NCI-H2196 treated with DMSO at 0.1 percent for 48 hours (cell line): Measurements from ENCODE around the gene DNASE1L2.
A peak's percentile ranks its signal among the peaks of the same experiment; 100 is the strongest.

Experiments
- DNase-seq: peaks from one replicate; lab custom pipeline; 2025; ENCODE audit not compliant: unreplicated experiment; lab: John Stamatoyannopoulos, UW

DNASE1L2 gene

DNA sequence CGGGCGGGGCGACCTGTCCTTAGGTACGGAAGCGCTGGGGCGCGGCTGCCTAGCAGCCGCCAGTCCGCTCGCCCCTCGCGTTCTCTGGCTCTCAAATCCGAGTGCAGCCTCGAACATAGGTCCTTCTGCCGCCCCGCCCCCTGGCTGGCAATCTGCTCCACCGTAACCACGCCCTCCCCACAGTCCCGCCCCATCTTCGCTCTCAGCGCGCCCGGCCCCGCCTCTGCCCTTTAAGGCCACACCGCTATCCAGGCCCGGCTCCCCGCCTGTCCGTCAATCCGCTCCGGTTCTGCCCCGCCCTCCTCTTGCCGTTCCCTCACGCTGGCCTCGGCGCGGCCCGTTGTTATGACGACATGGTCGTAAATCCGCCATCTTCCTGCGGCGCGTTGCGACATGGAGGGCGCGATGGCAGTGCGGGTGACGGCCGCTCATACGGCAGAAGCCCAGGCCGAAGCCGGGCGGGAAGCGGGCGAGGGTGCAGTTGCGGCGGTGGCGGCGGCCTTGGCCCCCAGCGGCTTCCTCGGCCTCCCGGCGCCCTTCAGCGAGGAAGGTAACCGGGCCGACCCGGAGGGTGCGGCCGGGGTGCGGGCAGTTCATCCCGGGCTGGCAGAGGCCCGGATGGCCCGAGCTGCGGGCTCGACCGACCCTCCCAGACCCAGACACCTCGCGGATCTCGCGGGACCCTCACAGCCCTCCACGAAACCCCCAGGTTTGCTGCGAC, 12.9 kb upstream of the DNASE1L2 start, which contains the start of gene E4F1:
E4F1 (plus strand) TSS at position 371 of the 721 bp plus-strand sequence; CDS start at position 394, 23 bp downstream.
- peak; percentile 99 for DNase-seq

DNA sequence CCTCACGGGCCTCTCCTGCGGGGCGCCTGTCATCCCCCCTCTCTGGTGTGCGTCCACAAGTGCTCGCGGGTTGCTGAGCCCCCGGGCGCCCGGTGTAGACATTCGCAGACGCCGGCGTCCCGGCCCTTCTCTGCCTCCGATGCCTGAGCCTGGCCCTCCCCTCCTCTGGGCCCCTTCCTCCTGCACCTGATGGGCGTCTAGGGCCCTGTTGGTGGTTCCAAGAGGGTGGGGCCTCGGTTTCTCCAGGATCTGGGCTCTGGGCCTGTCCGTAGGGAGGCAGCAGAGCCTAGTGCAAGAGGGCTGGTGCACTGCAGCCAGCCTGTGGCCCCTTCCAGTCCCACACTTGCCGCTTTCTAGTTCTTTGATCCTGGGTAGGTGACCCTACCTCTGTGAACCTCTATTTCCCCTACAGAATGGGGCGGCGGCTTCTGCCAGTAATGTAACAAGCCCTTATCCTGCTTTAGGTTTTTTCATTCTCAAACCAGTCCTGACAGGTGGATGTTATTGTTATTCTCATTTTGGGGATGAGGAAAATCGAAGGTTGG, 12.2 kb upstream of the DNASE1L2 start:
- peak; percentile 10 for DNase-seq

DNA sequence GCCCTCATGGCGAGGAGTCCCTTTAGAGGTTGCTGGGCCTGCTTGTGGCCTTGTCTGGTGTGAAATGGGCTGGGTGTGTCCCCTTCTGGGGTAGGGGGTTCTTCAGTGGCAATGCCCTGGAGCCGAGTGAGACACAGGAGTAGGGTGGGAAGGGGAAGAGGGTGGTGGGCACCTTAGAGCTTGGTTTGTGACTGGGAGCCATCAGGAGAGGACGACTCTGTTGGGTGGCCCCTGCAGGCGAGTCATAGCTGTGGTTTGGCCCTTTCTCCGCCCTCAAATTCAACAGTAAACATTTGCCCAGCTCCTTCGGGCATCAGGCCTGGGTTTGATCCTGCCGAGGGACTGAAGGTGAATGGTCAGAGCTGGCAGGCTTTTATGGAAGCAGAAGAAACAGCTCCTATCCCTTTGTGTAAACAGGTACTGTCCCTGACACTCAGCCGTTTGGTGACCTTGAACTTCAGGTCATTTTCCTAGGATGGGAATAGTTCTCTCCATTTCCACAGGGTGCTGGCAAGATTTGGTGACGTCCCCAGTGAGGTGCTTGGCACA, 9.9 kb upstream of the DNASE1L2 start:
- no peak for DNase-seq

DNA sequence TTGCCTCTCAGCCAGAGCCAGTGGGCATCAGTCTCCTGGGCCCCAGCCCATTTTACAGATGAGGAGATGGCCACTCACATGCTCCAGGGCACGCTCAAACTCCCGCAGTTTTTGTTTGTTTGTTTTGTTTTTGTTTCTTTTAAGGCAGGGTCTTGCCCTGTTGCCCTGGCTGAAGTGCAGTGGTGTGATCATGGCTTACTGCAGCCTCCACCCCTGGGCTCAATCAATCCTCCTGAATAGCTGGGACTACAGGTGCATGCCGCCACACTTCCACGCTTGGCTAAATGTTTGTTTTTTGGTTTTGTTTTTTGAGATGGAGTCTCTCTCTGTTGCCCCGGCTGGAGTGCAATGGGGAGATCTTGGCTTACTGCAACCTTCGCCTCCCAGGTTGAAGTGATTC, 9.3 kb upstream of the DNASE1L2 start:
- no peak for DNase-seq

DNA sequence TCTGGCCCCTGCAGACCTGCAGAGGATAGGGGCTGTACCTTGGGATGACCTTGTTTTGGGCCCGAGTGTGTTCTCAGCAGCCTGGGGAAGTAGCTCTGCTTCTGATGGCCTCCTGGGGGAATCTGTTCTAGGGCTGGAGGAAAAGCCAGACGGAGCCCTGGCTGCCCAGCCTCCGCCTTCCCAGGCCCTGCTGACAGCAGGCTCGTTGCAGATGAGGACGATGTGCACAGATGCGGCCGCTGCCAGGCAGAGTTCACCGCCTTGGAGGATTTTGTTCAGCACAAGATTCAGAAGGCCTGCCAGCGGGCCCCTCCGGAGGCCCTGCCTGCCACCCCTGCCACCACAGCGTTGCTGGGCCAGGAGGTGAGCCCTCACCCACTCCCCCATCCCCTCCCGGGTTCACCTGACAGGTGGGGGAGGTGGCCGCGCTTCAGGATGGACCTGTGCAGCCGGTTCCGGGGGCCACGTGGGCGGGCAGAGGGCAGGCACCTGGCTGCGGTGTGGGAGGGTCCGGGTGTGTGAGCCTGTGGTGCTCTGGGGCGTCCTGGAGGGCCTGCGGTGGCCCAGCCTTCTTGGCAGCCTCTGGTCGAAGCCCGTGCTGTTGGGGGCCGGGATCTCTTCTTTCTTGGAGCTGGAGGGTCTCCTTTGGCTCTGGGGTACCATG, 8.0 kb upstream of the DNASE1L2 start:
- no peak for DNase-seq

DNA sequence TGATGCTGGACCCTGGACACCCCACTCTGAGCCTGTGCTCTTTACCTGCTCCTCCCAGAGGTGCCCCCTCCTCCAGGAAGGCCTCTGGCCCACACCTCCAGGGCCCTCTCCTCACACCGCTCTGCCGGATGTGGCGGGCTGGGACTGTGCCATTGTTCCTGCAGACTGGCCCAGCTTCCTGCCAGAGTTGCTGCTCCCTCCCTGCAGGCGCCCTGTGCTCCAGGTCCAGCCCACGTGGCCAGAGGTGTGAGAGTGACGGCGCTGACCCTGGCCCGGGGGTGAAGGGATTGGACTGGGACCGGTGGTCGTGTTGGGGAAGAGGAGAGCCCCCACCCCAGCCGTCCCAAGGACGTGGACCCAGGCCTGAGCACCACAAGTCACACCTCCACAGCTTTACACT, 7.2 kb upstream of the DNASE1L2 start:
- DNase-seq: no peak

GRCh38 chr16:2229632-2230250, 6.5 kb upstream of the DNASE1L2 start:
- DNase-seq: no peak

DNA sequence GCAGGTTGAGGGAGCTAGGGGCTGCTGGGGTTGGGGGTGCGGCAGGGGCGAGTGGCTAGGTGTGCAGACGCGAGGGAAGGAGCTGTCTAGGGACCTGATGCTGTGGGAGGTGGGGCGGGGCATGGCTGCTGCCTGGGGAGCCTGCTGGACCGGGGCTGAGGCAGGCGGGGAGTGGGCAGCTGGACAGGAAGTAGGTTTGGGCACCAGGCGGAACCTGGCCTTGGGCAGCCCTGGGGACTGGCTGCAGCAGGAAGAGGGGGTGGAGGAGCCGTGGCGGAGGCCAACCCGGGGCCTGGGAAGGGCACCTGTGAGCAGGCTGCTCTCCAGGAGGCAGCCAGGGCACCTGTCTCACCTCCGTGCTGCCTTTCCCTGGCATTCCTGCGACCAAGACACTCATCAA, 5.9 kb upstream of the DNASE1L2 start:
- peak; percentile 69 for DNase-seq

DNA sequence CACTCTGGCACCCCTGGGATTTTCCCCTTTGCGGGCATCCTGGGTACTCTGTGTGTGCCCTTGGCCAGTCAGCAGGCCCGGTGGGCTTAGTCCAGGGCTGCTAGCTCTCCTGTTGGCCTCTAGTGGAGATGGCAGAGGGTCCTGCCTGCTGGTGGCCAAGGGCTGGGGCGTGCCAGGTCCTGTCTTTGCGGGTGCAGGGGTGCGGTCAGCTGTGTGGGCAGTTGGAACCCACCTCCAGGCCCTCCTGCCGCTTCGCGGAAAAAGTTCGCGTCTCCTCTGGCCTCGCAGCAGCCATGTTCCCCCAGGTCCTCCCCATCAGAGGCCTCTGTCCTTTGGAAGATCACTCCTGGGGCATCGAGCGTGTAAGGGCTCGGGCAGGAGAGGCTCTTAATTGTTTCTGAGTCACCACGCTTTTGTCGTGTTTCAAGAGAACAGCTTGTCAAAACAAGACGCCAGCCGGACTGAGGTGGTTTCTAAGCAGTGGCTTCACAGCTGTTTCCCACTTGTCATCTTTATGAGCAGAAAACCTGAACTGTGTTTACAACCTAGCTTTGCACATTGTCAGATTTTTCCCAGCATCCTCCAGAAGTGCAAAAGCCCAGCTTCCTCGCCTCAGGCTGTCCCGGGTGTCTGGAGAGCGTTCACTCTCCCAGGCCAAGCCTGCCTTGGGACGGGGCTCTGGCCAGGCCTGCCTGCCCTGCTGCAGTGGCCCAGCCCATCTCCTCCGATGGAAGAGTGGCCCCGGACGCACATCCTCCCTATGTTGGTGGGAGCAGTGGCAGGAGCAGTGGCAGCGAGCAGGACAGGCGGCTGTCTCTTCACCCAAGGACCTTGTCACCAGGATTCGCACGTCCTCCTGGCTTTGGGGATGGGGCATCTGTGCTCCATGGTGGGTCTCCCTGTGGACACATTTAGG, 5.0 kb upstream of the DNASE1L2 start:
- no peak for DNase-seq

DNA sequence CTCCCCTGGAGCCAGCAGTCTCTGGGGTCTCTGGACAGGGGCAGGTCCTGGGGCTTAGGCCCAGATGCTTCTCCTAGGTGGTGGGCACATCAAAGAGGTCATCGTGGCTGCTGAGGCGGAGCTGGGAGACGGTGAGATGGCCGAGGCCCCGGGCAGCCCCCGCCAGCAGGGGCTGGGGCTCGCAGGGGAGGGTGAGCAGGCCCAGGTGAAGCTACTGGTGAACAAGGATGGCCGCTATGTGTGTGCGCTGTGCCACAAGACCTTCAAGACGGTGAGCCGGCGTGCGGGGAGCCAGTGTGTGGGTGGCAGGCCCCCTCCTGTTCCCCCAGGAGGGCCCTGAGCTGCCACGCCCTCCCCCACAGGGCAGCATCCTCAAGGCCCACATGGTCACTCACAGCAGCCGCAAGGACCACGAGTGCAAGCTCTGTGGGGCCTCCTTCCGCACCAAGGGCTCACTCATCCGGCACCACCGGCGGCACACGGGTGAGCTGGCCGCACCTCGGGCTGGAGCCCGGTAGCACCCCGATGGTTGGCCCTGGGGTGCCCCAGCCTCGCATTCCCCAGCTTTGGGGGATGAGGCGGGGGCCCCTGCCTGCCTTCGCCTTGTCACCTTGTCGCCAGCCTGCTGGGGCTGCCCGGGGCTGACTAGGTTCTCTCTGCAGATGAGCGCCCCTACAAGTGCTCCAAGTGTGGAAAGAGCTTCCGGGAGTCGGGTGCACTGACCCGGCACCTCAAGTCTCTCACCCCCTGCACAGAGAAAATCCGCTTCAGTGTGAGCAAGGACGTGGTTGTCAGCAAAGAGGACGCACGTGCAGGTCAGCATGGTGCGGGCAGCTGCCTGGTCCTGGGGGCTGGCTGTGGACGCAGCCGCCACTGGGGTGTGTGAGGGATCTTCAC, 3.9 kb upstream of the DNASE1L2 start:
- no peak for DNase-seq

- DNase-seq: no peak
Measured at GRCh38 chr16:2233046-2233775, 3.0 kb upstream of the DNASE1L2 start.

DNA sequence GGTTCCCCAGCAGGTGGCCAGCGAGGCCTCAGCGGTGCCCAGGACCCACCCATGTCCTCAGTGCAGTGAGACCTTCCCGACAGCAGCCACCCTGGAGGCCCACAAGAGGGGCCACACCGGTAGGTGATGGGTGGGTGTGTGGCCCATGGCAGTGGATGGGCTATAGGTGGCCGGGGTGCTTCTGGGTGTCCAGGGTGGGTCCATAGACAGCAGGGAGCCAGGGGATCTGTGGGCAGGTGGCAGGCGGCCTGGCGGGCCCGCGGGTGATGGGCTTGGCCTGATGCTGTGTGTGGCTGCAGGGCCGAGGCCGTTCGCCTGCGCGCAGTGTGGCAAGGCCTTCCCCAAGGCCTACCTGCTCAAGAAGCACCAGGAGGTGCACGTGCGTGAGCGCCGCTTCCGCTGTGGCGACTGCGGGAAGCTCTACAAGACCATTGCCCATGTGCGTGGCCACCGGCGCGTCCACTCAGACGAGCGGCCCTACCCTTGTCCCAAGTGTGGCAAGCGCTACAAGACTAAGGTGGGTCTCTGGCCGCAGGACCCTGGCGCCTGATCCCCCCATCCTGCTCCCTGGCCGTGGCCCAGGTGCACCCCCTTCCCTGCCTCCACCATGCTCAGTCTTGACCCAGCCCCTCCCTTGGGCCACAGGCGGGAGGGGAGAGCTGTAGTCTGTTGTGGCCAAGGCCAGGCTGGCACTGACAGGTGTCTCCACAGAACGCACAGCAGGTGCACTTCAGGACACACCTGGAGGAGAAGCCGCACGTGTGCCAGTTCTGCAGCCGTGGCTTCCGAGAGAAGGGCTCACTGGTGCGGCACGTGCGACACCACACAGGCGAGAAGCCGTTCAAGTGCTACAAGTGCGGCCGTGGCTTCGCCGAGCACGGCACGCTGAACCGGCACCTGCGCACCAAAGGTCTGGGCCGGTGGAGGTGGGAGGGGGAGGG, 2.1 kb upstream of the DNASE1L2 start:
- DNase-seq: peak; percentile 73

DNA sequence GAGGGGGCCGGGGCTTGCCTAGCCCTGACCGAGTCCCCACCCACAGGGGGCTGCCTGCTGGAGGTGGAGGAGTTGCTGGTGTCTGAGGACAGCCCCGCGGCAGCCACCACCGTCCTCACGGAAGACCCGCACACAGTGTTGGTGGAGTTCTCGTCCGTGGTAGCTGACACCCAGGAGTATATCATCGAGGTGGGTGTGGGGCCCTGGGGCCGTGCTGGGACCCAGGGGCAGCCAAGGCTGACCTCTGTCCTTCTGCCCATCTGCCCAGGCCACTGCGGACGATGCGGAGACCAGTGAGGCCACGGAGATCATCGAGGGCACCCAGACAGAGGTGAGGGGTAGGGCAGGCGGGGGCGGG, 1.5 kb upstream of the DNASE1L2 start:
- DNase-seq: no peak

DNA sequence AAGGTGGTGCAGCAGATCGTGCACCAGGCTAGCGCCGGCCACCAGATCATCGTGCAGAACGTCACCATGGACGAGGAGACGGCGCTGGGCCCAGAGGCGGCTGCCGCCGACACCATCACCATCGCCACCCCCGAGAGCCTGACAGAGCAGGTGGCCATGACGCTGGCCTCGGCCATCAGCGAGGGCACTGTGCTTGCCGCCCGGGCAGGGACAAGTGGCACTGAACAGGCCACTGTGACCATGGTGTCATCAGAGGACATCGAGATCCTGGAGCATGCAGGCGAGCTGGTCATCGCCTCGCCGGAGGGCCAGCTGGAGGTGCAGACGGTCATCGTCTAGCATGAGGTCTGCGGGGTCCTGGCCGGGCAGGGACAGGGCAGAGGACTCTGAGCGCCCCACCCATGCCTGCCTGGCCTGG, 1.0 kb upstream of the DNASE1L2 start:
- DNase-seq: no peak

DNA sequence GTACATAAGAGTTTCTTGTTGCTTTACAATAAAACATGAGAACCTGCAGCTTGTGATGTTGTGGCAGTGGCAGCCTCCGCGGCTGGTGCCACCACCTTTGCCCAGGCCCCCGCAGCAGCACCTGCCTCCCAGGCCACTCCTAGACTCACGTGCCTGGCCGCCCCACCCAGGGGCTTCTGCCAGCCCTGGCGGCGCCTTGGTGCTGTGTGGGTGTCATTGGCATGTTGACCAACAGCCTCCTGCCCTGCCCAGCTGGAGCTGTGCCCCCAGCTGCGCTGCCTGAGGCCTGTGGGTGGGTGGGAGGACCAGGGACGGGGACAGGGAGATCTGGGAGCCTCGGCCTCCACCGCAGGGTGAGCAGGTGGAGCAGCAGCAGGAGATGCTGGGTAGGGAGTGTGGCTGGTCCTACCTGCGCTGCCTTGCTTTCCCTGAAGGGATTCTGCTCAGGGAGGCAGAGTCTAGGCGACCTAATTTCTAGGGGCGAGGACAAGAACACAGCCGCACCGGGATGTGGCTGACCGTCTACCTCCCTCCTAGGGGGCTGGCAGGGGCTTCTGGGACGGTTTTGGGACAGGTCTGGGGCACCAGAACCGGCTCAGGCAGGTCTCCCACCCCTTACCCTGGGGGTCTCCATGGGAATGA, 428 bp upstream of the DNASE1L2 start:
- DNase-seq: peak; percentile 53

DNA sequence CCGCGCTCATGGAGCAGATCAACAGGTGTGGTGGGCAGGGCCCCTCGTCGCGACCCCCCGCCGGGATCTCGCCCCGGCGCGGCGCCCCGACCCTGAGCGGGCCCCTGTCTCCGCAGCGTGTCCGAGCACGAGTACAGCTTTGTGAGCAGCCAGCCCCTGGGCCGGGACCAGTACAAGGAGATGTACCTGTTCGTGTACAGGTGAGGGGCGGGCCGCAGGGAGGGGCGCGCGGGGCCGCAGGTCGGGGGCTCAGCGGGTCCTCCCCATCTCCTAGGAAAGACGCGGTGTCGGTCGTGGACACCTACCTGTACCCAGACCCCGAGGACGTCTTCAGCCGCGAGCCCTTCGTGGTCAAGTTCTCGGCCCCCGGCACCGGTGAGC, 848 bp downstream of the DNASE1L2 start:
- DNase-seq: no peak

- no peak for DNase-seq
Measured at GRCh38 chr16:2237493-2238149, 1.4 kb downstream of the DNASE1L2 start.
